VCaP (cell line): ENCODE measurements around the gene HILPDA.
A peak's percentile ranks its signal among the peaks of the same experiment; 100 is the strongest.

Experiments
- H3K27ac ChIP-seq: fragments of 450-650 bp; 2 replicates; pipeline ENCODE4 v1.5.1; 2017
- CTCF ChIP-seq: fragments of 450-650 bp; conservative IDR thresholded peaks from 2 replicates; pipeline ENCODE4 v1.5.1; 2017; ENCODE audit warnings: mild to moderate bottlenecking, moderate library complexity

HILPDA gene

GRCh38 chr7:128450409-128450808, 5.3 kb upstream of the HILPDA start:
- no peak overlapping the region for H3K27ac ChIP-seq
- no peak for TF ChIP-seq CTCF

- no peak for TF ChIP-seq CTCF
- no peak overlapping the region for H3K27ac ChIP-seq
These were observed 4.8 kb upstream of the HILPDA start for GRCh38 chr7:128450913-128451312.

GRCh38 chr7:128452552-128452951, 3.1 kb upstream of the HILPDA start:
- no peak for TF ChIP-seq CTCF
- no peak overlapping the region for H3K27ac ChIP-seq

- H3K27ac ChIP-seq = peak overlapping the region; percentile 90
- TF ChIP-seq CTCF = no peak
These were observed 1.6 kb upstream of the HILPDA start for GRCh38 chr7:128453836-128454804.

GRCh38 chr7:128454808-128455542, 703 bp upstream of the HILPDA start:
- TF ChIP-seq CTCF = peak; percentile 26; the same call in 1 of the 2 replicates
- peak overlapping the region; percentile 90 for H3K27ac ChIP-seq

- no peak for TF ChIP-seq CTCF
- peak overlapping the region; percentile 90 for H3K27ac ChIP-seq
These were observed 612 bp downstream of the HILPDA start for GRCh38 chr7:128456255-128456725.

GRCh38 chr7:128457385-128457784, 1.7 kb downstream of the HILPDA start:
- H3K27ac ChIP-seq = peak overlapping the region; percentile 90; the same call in 1 of the 2 replicates
